ENCODE measurements around the gene PTGDR2. TPM values are rescaled to one million over a fixed set of nuclear protein-coding genes. Genes with fewer than 3 reads are reported as not detected.
"Not testable (repeated sequence)": the region's sequence is repeated elsewhere in the genome, so short reads cannot be mapped to it uniquely, and the experiment has no call there.

Gene PTGDR2
- total RNA-seq, 3 donors from 2014 or later: 0.16 to 0.59 TPM; not detected in 1

DNA sequence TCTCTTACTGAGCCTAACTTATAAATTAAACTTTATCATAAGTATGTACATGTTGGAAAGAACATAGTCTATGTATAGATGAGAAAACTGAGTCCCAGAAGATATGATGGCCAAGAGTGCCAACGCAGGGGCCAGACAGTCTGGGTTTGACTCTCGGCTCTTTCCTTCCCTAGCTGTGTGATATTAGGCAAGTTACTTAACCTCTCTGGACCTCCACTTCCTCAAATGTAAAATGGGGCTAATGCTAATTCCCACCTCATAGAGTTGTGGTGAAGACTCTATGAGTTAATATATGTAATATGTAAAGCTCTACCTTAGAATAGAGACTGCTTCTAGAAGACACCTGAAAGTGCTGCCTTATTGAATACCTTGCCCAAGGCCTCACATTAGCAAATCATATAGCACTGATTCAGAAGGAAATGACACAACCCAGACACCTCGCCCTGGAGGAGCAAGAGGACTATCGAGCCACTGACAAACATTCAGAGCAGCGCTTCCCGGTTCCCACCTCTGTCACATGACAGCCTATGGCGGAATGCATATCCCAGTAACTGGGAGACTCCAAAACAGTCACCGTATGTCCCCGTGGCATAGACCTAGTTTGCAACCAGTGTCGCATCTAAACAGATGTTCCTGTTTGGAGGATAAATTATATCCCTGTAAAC lies 25.1 kb downstream of the PTGDR2 start:
- Histone ChIP-seq H3K4me1 (no peaks in the 10 kb centered on the region), H3K9me3 (no peaks in the 10 kb centered on the region), H3K36me3 (no peaks in the 10 kb centered on the region), H3K4me3 (no peak overlapping the region), H3K27me3 (no peaks in the 10 kb centered on the region), H3K27ac (no peak overlapping the region)
- intact Hi-C loops (cut with DNase I; ENCODE audit: low total_unique reads): loop anchor here (10.0 kb wide), 1 partner anchor 74 kb away; the partner anchor contains the start of gene PRPF19
- TF ChIP-seq, protein P1, sequence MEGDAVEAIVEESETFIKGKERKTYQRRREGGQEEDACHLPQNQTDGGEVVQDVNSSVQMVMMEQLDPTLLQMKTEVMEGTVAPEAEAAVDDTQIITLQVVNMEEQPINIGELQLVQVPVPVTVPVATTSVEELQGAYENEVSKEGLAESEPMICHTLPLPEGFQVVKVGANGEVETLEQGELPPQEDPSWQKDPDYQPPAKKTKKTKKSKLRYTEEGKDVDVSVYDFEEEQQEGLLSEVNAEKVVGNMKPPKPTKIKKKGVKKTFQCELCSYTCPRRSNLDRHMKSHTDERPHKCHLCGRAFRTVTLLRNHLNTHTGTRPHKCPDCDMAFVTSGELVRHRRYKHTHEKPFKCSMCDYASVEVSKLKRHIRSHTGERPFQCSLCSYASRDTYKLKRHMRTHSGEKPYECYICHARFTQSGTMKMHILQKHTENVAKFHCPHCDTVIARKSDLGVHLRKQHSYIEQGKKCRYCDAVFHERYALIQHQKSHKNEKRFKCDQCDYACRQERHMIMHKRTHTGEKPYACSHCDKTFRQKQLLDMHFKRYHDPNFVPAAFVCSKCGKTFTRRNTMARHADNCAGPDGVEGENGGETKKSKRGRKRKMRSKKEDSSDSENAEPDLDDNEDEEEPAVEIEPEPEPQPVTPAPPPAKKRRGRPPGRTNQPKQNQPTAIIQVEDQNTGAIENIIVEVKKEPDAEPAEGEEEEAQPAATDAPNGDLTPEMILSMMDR (IDR thresholded peaks at IDR 0.05): no peak
- TF ChIP-seq POLR2A (IDR thresholded peaks at IDR 0.05): no peak
- no peak for TF ChIP-seq POLR2AphosphoS5 (IDR thresholded peaks at IDR 0.05)
- no peak for DNase-seq (ENCODE audit: low spot score in 2 of 2)

DNA sequence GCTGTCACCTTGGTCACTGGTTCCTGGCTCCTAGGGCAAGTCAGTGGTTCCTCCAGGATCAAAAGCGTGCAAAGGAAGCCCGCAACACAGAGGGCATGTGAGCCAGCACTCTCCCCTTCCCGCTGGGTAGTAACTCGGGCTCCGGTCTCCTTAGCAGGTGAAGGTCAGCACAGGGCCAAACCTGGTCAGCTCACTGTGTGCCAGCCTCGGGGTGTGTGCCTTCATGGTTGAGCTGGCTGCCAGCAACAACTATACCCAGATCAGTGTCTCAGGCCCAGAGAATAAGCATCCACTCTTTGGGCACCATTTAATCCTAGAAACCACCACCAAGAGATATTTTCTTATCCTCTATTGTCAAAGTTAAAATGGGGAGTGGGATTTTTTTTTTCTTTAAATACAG lies 30.0 kb downstream of the PTGDR2 start:
- Histone ChIP-seq H3K36me3 (no peaks in the 10 kb centered on the region), H3K4me3 (no peak overlapping the region), H3K9me3 (no peaks in the 10 kb centered on the region), H3K27ac (no peak overlapping the region), H3K4me1 (no peaks in the 10 kb centered on the region), H3K27me3 (no peaks in the 10 kb centered on the region)
- intact Hi-C loops (cut with DNase I; ENCODE audit: low total_unique reads): no loop called here
- TF ChIP-seq, protein P1 (IDR thresholded peaks at IDR 0.05): no peak
- TF ChIP-seq POLR2A (IDR thresholded peaks at IDR 0.05) (no peak), POLR2AphosphoS5 (IDR thresholded peaks at IDR 0.05) (no peak)
- DNase-seq (ENCODE audit: low spot score in 2 of 2): no peak

DNA sequence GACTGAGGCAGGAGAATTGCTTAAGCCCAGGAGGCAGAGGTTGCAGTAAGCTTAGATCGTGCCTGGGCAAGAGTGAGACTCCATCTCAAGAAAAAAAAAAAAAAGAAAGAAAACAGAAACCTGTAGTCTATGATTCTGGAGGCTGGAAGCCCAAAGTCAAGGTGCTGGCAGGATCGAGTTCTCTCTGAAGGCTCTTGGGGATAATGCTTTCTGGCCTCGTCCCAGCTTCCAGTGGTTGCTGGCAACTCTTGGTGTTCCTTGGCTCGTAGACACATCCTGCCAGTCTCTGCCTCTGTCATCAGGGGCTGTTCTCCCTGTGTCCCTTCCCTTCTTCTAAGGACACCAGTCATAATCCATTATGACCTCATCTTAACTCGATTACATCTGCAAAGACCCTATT lies 30.6 kb downstream of the PTGDR2 start:
- Histone ChIP-seq H3K27ac (no peak overlapping the region), H3K27me3 (no peaks in the 10 kb centered on the region), H3K4me1 (no peaks in the 10 kb centered on the region), H3K9me3 (no peaks in the 10 kb centered on the region), H3K4me3 (no peak overlapping the region), H3K36me3 (no peaks in the 10 kb centered on the region)
- intact Hi-C loops (cut with DNase I; ENCODE audit: low total_unique reads): no loop called here
- DNase-seq (ENCODE audit: low spot score in 2 of 2): no peak
- TF ChIP-seq POLR2A (IDR thresholded peaks at IDR 0.05) (no peak), POLR2AphosphoS5 (IDR thresholded peaks at IDR 0.05) (no peak)
- TF ChIP-seq, protein P1 (IDR thresholded peaks at IDR 0.05): no peak

DNA sequence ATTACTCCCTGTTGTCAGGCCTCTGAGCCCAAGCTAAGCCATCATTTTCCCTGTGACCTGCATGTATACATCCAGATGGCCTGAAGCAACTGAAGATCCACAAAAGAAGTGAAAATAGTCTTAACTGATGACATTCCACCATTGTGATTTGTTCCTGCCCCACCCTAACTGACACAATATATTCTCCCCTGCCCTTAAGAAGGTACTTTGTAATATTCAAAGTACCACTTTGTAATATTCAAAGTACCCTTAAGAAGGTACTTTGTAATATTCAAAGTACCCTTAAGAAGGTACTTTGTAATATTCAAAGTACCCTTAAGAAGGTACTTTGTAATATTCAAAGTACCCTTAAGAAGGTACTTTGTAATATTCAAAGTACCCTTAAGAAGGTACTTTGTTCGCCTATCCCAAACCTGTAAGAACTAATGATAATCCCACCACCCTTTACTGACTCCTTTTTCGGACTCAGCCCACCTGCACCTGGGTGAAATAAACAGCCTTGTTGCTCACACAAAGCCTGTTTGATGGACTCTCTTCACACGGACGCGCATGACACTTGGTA lies 31.9 kb downstream of the PTGDR2 start:
- not testable (repeated sequence) for H3K36me3 ChIP-seq, H3K27ac ChIP-seq

DNA sequence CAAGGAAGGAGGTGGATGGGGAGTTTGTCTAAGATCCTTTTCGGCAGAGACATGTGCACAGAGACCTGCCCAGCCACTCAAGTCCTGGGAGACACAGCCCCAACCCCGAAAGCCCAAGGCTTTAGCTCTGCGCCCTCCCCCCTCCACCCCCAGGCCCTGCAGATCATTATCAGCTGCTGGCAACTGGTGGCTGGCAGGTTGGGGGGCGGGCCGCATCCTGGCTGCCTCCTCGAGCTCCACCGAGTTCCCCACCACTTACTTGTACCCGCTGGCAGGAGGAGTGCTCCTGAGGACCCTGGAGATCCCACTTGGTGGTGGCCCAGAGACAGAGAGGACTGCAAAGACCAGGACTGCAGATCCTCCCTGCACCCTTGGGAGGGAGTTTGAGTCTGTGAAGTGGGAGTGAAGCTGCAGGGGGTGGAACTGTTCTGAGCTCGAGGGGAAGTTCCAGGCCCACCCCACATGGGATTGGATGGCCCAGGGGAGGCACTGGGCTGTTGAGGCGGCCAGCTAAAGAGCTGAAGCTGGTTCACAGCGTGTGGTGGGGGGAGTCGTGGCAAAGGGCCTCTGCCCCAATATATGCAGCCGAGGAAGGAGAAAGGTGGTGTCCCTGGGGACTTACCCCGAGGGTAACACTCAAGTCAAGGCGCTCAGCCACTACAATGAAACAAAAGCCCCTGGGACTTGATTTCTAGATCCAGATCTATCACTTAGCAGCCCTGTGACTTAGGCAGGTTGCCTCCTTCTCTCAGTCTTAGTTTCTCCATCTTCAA lies 33.7 kb downstream of the PTGDR2 start:
- Histone ChIP-seq H3K9me3 (peaks cover 2 to 6% of the 10 kb centered on the region in 2 donors), H3K4me3 (no peak overlapping the region), H3K27ac (no peak overlapping the region), H3K36me3 (no peaks in the 10 kb centered on the region), H3K4me1 (no peaks in the 10 kb centered on the region), H3K27me3 (no peaks in the 10 kb centered on the region)
- no peak for DNase-seq (ENCODE audit: low spot score in 2 of 2)
- intact Hi-C loops (cut with DNase I; ENCODE audit: low total_unique reads): no loop called here
- TF ChIP-seq, protein P1 (IDR thresholded peaks at IDR 0.05): no peak
- TF ChIP-seq POLR2A (IDR thresholded peaks at IDR 0.05) (no peak), POLR2AphosphoS5 (IDR thresholded peaks at IDR 0.05) (no peak)

More for the DNA sequence above, 31.9 kb downstream of the PTGDR2 start:
- intact Hi-C loops (cut with DNase I; ENCODE audit: low total_unique reads); H3K4me1 ChIP-seq; H3K4me3 ChIP-seq; H3K27me3 ChIP-seq; H3K9me3 ChIP-seq; DNase-seq (ENCODE audit: low spot score in 2 of 2): not testable (repeated sequence)

Data from breast epithelium (tissue), 4 donors.